ENCODE data around the gene PIWIL1. TPM values are rescaled to one million over a fixed set of nuclear protein-coding genes. Genes with fewer than 3 reads are reported as not detected.

PIWIL1 gene
- total RNA-seq, 4 donors from 2014 or later = not detected

- no peaks in the 10 kb centered on the region for H3K36me3 ChIP-seq
- DNase-seq = no peak
- TF ChIP-seq CTCF (IDR thresholded peaks at IDR 0.05) (no peak), POLR2A (IDR thresholded peaks at IDR 0.05) (no peak)
Measured at GRCh38 chr12:130364578-130364977, 26.9 kb downstream of the PIWIL1 start.

GRCh38 chr12:130366159-130366558 lies 28.5 kb downstream of the PIWIL1 start:
- Histone ChIP-seq H3K27ac (no peak overlapping the region), H3K27me3 (no peaks in the 10 kb centered on the region), H3K4me3 (no peak overlapping the region), H3K36me3 (no peaks in the 10 kb centered on the region), H3K9me3 (no peaks in the 10 kb centered on the region), H3K4me1 (no peaks in the 10 kb centered on the region)
- no peak for DNase-seq
- TF ChIP-seq CTCF (IDR thresholded peaks at IDR 0.05) (no peak), POLR2A (IDR thresholded peaks at IDR 0.05) (no peak)

More at GRCh38 chr12:130364578-130364977, 26.9 kb downstream of the PIWIL1 start:
- Histone ChIP-seq H3K27me3 (no peaks in the 10 kb centered on the region), H3K4me3 (no peak overlapping the region), H3K4me1 (no peaks in the 10 kb centered on the region), H3K9me3 (no peaks in the 10 kb centered on the region), H3K27ac (no peak overlapping the region)

GRCh38 chr12:130367003-130367402 lies 29.3 kb downstream of the PIWIL1 start:
- H3K36me3 ChIP-seq = no peaks in the 10 kb centered on the region
- H3K27me3 ChIP-seq = no peaks in the 10 kb centered on the region
- H3K4me1 ChIP-seq = no peaks in the 10 kb centered on the region
- no peak overlapping the region for H3K4me3 ChIP-seq
- no peak overlapping the region for H3K27ac ChIP-seq
- TF ChIP-seq POLR2A (IDR thresholded peaks at IDR 0.05) = no peak
- no peak for TF ChIP-seq CTCF (IDR thresholded peaks at IDR 0.05)
- DNase-seq = no peak
- H3K9me3 ChIP-seq = no peaks in the 10 kb centered on the region

GRCh38 chr12:130367523-130367922 lies 29.8 kb downstream of the PIWIL1 start:
- Histone ChIP-seq H3K36me3 (no peaks in the 10 kb centered on the region), H3K4me3 (no peak overlapping the region), H3K4me1 (no peaks in the 10 kb centered on the region), H3K27me3 (no peaks in the 10 kb centered on the region), H3K9me3 (no peaks in the 10 kb centered on the region), H3K27ac (no peak overlapping the region)
- TF ChIP-seq POLR2A (IDR thresholded peaks at IDR 0.05) (no peak), CTCF (IDR thresholded peaks at IDR 0.05) (no peak)
- no peak for DNase-seq

GRCh38 chr12:130369816-130370215 lies 32.1 kb downstream of the PIWIL1 start:
- no peak for DNase-seq
- Histone ChIP-seq H3K9me3 (no peaks in the 10 kb centered on the region), H3K27me3 (no peaks in the 10 kb centered on the region), H3K4me1 (no peaks in the 10 kb centered on the region), H3K4me3 (no peak overlapping the region), H3K36me3 (no peaks in the 10 kb centered on the region), H3K27ac (no peak overlapping the region)
- TF ChIP-seq CTCF (IDR thresholded peaks at IDR 0.05) = no peak

- H3K9me3 ChIP-seq = no peaks in the 10 kb centered on the region
- H3K27ac ChIP-seq = no peak overlapping the region
- TF ChIP-seq POLR2A (IDR thresholded peaks at IDR 0.05) (no peak), CTCF (IDR thresholded peaks at IDR 0.05) (no peak)
- no peaks in the 10 kb centered on the region for H3K27me3 ChIP-seq
- DNase-seq = no peak
- H3K4me1 ChIP-seq = no peaks in the 10 kb centered on the region
- no peaks in the 10 kb centered on the region for H3K36me3 ChIP-seq
- no peak overlapping the region for H3K4me3 ChIP-seq
Measured at GRCh38 chr12:130371296-130371695, 33.6 kb downstream of the PIWIL1 start.
